Heart left ventricle (tissue), 16 donors: ENCODE measurements around the gene NAB2. TPM values are rescaled to one million over a fixed set of nuclear protein-coding genes. Genes with fewer than 3 reads are reported as not detected.
A peak's percentile ranks its signal among the peaks of the same experiment; 100 is the strongest.

Source experiments
- ATAC-seq, 4 donors: fragments of 200-7000 bp; cut with Tn5 transposase; one replicate each; pipeline ENCODE4 v1.9.1; 2020 to 2022; ENCODE audit warnings: moderate library complexity in 4 of 4, mild to moderate bottlenecking in 3 of 4, moderate number of reproducible peaks in 1 of 4
- DNase-seq, 5 donors: peaks; one replicate each; pipeline ENCODE4 v3.0.0-alpha.2; 2020
- H3K27ac ChIP-seq, 12 donors: fragments of 200-600 bp; sonication (generic) in 4 of 12; one replicate each; pipeline versions ENCODE4 v1.5.0 to v1.8.0; 2016 to 2022; ENCODE audit warnings: mild to moderate bottlenecking in 2 of 12
- H3K27me3 ChIP-seq, 9 donors: fragments of 200-600 bp; sonication (generic) in 2 of 9; one replicate each; pipeline versions ENCODE4 v1.5.1 to v1.8.0; 2016 to 2022; ENCODE audit warnings: mild to moderate bottlenecking in 3 of 9
- H3K36me3 ChIP-seq, 9 donors: fragments of 200-600 bp; sonication (generic) in 2 of 9; one replicate each; pipeline versions ENCODE4 v1.5.0 to v1.8.0; 2018 to 2022; ENCODE audit warnings: mild to moderate bottlenecking in 2 of 9
- H3K4me1 ChIP-seq, 12 donors: fragments of 200-600 bp; sonication (generic) in 4 of 12; one replicate each; pipeline versions ENCODE4 v1.5.0 to v1.8.0; 2016 to 2022; ENCODE audit warnings: mild to moderate bottlenecking in 3 of 12
- H3K4me3 ChIP-seq, 12 donors: fragments of 200-600 bp; sonication (generic) in 4 of 12; one replicate each; pipeline versions ENCODE4 v1.5.0 to v1.8.0; 2017 to 2022; ENCODE audit warnings: mild to moderate bottlenecking in 9 of 12, moderate library complexity in 4 of 12
- H3K9me3 ChIP-seq, 12 donors: fragments of 200-600 bp; sonication (generic) in 4 of 12; one replicate each; pipeline versions ENCODE4 v1.5.0 to v1.8.0; 2016 to 2022; ENCODE audit warnings: mild to moderate bottlenecking in 1 of 12
- POLR2A ChIP-seq, 2 donors: fragments of 450-650 bp; IDR thresholded peaks; one replicate each; pipeline ENCODE4 v1.6.1; 2017; ENCODE audit warnings: antibody characterized with exemption in 2 of 2, mild to moderate bottlenecking in 2 of 2, moderate library complexity in 2 of 2
- WGBS, 4 donors: extraction: QIAGEN DNeasy Blood & Tissue Kit in 2 of 4; methylation state at CpG; one replicate each; pipeline versions ENCODE4 v1.1.5 to v1.1.7; 2013 to 2018; 5-methylcytosine and 5-hydroxymethylcytosine counted together
- intact Hi-C, 10 donors: fragments of 100-400 bp; cut with DNase I; formaldehyde crosslinking; loops; one replicate each; pipeline versions ENCODE4 v1.11.1 to v1.14.2; 2022
- polyA plus RNA-seq, 2 donors: library from polyadenylated mRNA; stranded (reverse); fragments of 200-250 nt; gene quantifications; one replicate each; pipeline ENCODE4 v1.2.3, GENCODE V29; 2013
- total RNA-seq, 9 donors: library from RNA; depleted of rRNA in 2 of 9; stranded (reverse); fragments of >200 nt in 2 of 9; fragmentation: NEBNext Ultra II Directional in 3 of 9; extraction: Animal tissue kit (Norgen Biotek cat#: 25700) in 3 of 9; gene quantifications; one replicate each; pipeline versions ENCODE4 v1.1.0 to v1.2.4, GENCODE V29; 2016 to 2023
- TF ChIP-seq, protein P1 (sequence below), 12 donors: fragments of 200-600 bp; sonication (generic) in 4 of 12; IDR thresholded peaks; one replicate each; pipeline versions ENCODE4 v1.5.0 to v1.8.0; 2018 to 2022; ENCODE audit warnings: antibody characterized with exemption in 12 of 12, mild to moderate bottlenecking in 5 of 12
- donor health status: ischemic (EF 13 %, LVEDD 7.1; RV severe dilation, severe dysfunction).
- donor health status: healthy with polysubstance abuse.
- donor health status: DM: no; HTN: yes; CAD: no.
- donor health status: DM: no; HTN: no; CAD: no.
- donor health status: ischemic (EF 25% LVEDD 6.9; RV normal size, moderate dysfunction).
- donor health status: ischemic (EF 25% LVEDD 5.7; RV mildly dilated, moderate dysfunction).
- donor health status: healthy.
- donor health status: DM: yes; HTN: yes; CAD: no.
- donor health status: ischemic (EF 35%, LVEDD 5.7; RV mildly dilated, moderate dysfunction).
- donor health status: nonischemic (EF 11% LVEDD 7.7; RV severe dilation, severe dysfunction).
- donor health status: DM: yes; HTN: yes; CAD: no.
- donor health status: PGD.
- donor health status: ischemic (EF 29% LVEDD 5.4; RV normal size, mild dysfunction).
- donor health status: nonischemic (EF 23%, LVEDD 6.1; RV moderate dilation, normal function).

NAB2 gene
- total and polyA plus RNA-seq, 11 donors: 8.7 to 30.1 (median 11.8) TPM

DNA sequence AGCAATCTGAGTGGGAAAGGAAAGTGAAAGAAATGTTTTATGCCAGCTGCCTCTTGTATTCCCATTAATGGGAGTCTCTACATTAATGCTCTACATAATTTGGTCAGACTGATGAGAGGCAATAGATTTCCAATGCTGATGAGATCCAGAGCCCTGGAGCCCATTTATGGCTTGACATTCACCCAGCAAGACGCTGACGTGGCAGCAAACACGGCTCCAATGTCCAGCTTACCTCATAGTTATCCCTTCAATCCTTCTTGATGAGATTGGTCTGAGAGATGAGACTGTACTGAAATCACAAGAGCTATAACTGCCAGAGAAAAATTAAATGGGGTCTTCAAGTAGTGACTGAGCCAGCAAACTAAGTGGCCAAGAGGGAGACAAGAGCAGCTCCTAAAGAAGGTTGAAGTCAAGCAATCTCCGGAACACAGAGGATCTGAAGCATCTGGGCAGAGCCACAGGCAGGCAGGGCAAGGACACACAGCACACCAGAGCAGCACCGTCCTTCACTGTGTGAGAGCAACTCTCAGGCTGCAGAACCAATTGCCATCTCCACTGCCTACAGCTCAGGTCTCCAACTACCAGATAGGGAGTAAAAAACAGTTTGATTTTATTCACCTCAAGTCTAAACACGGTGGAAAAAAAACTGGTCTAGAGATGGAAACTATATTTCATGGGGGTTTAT lies 31.7 kb upstream of the NAB2 start:
- intact Hi-C loops: loop anchor here in 2 of 10 donors (5.0 kb wide), 2 partner anchors 35 to 45 kb away; no protein-coding TSS in a partner anchor
- peaks cover 0 to 20% (median 0%) of the 10 kb centered on the region in 12 donors for H3K4me1 ChIP-seq
- TF ChIP-seq, protein P1, sequence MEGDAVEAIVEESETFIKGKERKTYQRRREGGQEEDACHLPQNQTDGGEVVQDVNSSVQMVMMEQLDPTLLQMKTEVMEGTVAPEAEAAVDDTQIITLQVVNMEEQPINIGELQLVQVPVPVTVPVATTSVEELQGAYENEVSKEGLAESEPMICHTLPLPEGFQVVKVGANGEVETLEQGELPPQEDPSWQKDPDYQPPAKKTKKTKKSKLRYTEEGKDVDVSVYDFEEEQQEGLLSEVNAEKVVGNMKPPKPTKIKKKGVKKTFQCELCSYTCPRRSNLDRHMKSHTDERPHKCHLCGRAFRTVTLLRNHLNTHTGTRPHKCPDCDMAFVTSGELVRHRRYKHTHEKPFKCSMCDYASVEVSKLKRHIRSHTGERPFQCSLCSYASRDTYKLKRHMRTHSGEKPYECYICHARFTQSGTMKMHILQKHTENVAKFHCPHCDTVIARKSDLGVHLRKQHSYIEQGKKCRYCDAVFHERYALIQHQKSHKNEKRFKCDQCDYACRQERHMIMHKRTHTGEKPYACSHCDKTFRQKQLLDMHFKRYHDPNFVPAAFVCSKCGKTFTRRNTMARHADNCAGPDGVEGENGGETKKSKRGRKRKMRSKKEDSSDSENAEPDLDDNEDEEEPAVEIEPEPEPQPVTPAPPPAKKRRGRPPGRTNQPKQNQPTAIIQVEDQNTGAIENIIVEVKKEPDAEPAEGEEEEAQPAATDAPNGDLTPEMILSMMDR (IDR thresholded peaks at IDR 0.05): no peak
- TF ChIP-seq POLR2A (IDR thresholded peaks at IDR 0.05): no peak
- no peaks in the 10 kb centered on the region for H3K9me3 ChIP-seq
- H3K36me3 ChIP-seq: peaks cover 0 to 42% (median 27%) of the 10 kb centered on the region in 9 donors
- DNase-seq (no peak), ATAC-seq (no peak)
- no peak overlapping the region for H3K4me3 ChIP-seq
- H3K27ac ChIP-seq: peak overlapping the region in 1 of 12 donors; percentile 64
- 93 to 97% (median 95%) methylated on average over 6 of the region's 6 CpGs for WGBS, 4 donors
- H3K27me3 ChIP-seq: no peaks in the 10 kb centered on the region

DNA sequence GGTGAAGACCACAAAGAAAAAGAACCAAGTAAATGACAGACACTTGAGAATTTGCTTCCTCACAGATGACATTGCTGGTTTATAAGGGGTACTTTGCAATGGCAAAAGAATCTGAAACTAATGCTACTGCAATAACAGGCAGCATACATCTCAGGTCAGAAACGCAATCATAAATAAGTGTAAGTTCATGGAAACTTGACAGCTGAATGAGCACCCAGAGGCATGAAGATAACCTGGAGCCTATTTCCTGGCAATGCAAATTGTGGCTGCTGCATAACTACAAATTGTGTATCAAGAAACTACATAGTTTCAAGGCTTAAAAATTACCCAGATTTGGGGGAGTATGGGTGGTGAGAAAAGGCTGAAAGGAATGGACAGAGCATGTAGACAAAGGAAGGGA lies 30.5 kb upstream of the NAB2 start:
- H3K4me1 ChIP-seq: peaks cover 0 to 25% (median 0%) of the 10 kb centered on the region in 12 donors
- H3K36me3 ChIP-seq: peaks cover 0 to 42% (median 29%) of the 10 kb centered on the region in 9 donors
- no peak for ATAC-seq
- TF ChIP-seq, protein P1 (IDR thresholded peaks at IDR 0.05): no peak
- no peak for TF ChIP-seq POLR2A (IDR thresholded peaks at IDR 0.05)
- no peak overlapping the region for H3K27ac ChIP-seq
- no peak for DNase-seq
- intact Hi-C loops: loop anchor here in 2 of 10 donors (5.0 kb wide), 2 partner anchors 36 to 46 kb away; no protein-coding TSS in a partner anchor
- no peak overlapping the region for H3K4me3 ChIP-seq
- WGBS, 4 donors: 90 to 95% (median 93%) methylated on average over 1 of the region's 1 CpG
- H3K27me3 ChIP-seq: no peaks in the 10 kb centered on the region
- no peaks in the 10 kb centered on the region for H3K9me3 ChIP-seq

DNA sequence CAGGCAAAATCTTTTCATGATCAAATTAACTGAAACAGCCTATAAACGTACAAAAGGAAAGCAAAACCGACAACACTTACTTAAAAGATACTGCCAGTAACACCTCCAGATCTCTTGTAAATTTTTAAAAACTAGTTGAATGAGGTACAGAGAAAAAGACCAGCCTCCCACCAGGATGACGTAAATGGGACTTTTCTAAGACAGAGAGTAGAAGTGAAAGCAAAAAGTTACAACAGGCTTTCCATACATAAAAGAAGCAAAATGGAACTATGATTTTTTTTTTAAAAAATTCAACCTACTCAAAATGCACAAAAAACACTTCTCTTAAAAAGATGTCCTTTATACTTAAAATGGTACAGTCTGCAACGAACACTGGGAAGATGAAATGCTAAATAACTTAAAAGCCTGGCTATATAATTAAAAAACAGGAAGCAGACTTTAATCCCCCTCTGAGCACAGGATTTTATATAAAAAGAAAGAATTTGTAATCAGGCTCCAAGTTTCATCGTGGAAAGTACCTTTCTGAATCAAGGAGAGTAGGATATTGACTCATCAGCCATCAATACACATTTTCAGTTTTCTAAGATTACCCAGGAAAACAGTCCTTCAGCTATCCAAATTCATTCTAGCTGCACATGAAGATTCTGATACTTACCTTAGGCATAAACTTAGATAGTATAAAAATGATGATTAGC lies 24.8 kb upstream of the NAB2 start:
- 60 to 75% (median 68%) methylated on average over 5 of the region's 5 CpGs for WGBS, 4 donors
- Histone ChIP-seq H3K9me3 (no peaks in the 10 kb centered on the region), H3K36me3 (peaks cover 0 to 41% (median 31%) of the 10 kb centered on the region in 9 donors), H3K27ac (peak overlapping the region in 1 of 12 donors; percentile 88), H3K27me3 (no peaks in the 10 kb centered on the region), H3K4me1 (peaks cover 0 to 25% (median 0%) of the 10 kb centered on the region in 12 donors), H3K4me3 (peak overlapping the region in 1 of 12 donors; percentile 35)
- intact Hi-C loops: loop anchor here in 9 of 10 donors (2.0 to 10.0 kb wide), 6 partner anchors 55 to 307 kb away; partner anchors contain the start of genes ZBTB39 (in 4 of the 9) and HSD17B6 (in 1 of the 9)
- no peak for ATAC-seq
- TF ChIP-seq POLR2A (IDR thresholded peaks at IDR 0.05): no peak
- TF ChIP-seq, protein P1 (IDR thresholded peaks at IDR 0.05): no peak
- no peak for DNase-seq

DNA sequence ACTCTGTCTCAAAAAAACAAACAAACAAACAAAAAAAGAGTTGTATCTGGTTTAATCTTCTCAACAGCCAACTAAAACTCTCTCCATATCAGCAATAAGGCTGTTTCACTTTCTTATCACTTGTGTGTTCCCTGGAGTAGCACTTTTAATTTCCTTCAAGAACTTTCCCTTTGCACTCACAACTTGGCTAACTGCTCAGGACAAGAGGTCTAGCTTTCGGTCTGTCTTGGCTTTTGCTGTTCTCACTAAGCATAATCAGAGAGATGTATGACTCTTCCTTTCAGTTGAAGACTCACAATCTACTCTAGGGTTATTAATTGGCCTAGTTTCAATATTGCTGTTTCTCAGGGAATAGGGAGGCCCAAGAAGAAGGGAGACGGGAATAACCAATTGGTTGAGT lies 22.7 kb upstream of the NAB2 start:
- ATAC-seq: no peak
- Histone ChIP-seq H3K4me3 (no peak overlapping the region), H3K36me3 (peaks cover 0 to 39% (median 14%) of the 10 kb centered on the region in 9 donors), H3K4me1 (peaks cover 0 to 35% (median 3%) of the 10 kb centered on the region in 12 donors), H3K9me3 (no peaks in the 10 kb centered on the region), H3K27me3 (no peaks in the 10 kb centered on the region), H3K27ac (peak overlapping the region in 1 of 12 donors; percentile 35)
- TF ChIP-seq, protein P1 (IDR thresholded peaks at IDR 0.05): no peak
- TF ChIP-seq POLR2A (IDR thresholded peaks at IDR 0.05): no peak
- 72 to 90% (median 82%) methylated on average over 2 of the region's 2 CpGs for WGBS, 4 donors
- intact Hi-C loops: loop anchor here in 7 of 10 donors (5.0 to 10.0 kb wide), 7 partner anchors 106 to 309 kb away; no protein-coding TSS in a partner anchor
- DNase-seq: no peak
